ENCODE measurements around the gene NRCAM.

DNA sequence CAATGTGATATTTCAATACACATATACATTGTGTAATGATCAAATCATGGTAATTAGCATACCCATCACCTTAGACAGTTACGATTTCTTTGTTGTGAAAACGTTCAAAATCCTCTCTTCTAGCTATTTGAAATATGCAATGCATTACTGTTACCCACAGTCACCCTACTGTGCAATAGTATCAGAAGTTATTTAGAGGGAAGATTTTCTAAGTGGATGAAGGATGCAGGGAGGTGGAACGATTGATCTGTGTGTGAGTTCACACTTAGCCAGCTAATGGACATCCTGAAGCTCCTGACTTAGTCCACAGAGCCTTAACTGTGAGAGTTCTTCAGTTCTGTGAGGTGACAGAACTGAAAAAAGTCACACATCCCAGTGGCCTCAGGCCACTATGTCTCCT lies 228.9 kb downstream of the NRCAM start:
- TF ChIP-seq, protein P1, sequence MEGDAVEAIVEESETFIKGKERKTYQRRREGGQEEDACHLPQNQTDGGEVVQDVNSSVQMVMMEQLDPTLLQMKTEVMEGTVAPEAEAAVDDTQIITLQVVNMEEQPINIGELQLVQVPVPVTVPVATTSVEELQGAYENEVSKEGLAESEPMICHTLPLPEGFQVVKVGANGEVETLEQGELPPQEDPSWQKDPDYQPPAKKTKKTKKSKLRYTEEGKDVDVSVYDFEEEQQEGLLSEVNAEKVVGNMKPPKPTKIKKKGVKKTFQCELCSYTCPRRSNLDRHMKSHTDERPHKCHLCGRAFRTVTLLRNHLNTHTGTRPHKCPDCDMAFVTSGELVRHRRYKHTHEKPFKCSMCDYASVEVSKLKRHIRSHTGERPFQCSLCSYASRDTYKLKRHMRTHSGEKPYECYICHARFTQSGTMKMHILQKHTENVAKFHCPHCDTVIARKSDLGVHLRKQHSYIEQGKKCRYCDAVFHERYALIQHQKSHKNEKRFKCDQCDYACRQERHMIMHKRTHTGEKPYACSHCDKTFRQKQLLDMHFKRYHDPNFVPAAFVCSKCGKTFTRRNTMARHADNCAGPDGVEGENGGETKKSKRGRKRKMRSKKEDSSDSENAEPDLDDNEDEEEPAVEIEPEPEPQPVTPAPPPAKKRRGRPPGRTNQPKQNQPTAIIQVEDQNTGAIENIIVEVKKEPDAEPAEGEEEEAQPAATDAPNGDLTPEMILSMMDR (conservative IDR thresholded peaks at IDR 0.05): no peak
- no peak for TF ChIP-seq EZH2 (IDR thresholded peaks at IDR 0.05; ENCODE audit: low read depth)

All from PC-9 (cell line).